ENCODE results near the gene DPP6. TPM values are rescaled to one million over a fixed set of nuclear protein-coding genes. Genes with fewer than 3 reads are reported as not detected.
A peak's percentile ranks its signal among the peaks of the same experiment; 100 is the strongest.

The DPP6 gene
- total and polyA plus RNA-seq, 12 donors = 0.07 to 2.1 (median 0.16) TPM; not detected in 4

DNA sequence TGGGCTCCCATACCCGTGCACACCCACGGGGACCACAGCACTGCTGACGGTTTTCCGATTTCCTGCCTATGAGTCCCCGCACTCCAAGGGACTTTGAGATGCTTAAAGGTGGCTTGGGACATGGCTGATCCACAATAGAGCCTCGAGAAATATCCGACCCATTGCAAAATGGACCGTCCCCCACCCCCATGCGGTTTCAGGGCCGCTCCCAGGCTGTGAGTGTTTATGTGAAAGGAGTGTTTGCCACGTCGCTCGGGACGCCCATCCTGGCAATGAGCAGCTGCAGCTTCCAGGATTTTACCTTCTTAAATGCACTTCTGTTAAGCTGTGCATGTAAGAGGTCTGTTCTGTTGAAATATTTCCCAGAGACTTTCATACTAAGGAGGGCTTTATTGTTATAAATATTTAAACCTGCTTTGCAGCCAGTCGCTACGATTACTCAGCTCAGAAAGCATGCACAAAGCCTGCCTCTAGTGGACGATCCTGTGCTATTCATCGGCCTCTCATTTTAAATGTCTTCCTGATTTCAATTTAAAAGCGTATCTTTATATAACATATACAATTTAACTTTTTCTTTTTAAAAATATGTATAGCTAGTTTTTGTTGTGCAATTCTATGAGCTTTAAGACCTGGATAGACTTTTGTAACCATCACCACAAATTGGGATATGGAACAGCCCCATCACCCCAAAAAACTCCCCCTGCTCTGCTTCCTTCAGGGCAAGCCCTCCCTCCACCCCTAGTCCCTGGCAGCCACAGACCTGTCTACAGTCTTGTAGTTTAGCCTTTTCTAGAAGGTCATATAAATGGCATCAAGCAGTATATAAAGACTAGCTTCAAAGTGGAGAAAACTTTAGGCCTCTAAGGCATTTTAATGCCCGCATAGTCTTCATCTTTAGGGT is 532.4 kb downstream of the DPP6 start:
- peaks cover 0 to 8% (median 0%) of the 10 kb centered on the region in 7 donors for H3K27me3 ChIP-seq
- no peak for ATAC-seq
- H3K27ac ChIP-seq = no peak overlapping the region
- H3K36me3 ChIP-seq = no peaks in the 10 kb centered on the region
- H3K9me3 ChIP-seq = no peaks in the 10 kb centered on the region
- peak in 6 of 9 donors; percentile 14 to 28 (median 18) for TF ChIP-seq CTCF (IDR thresholded peaks at IDR 0.05)
- no peak overlapping the region for H3K4me3 ChIP-seq
- WGBS, 2 donors = 49 to 50% methylated on average over 20 of the region's 20 CpGs
- H3K4me1 ChIP-seq = no peaks in the 10 kb centered on the region
- intact Hi-C loops (cut with DNase I) = no loop called here
- no peak for DNase-seq

DNA sequence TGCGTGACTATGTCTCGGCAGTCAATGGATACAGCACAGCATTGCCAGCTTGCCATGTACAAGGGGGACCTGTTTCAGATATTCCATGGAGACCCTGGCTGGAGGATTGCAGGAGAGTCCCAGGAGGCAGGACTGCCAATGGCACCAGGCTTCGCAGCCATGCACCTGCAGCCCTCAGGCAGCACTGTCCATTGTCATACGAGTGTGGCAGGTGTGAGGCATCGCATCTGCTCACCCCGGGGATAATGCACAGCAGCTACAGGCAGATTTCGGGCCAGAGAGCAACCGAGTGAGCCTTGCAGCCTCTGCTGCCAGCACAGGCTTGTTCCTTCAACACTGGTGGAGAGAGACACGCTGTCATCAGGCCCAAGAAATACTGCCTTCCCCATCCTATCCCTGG is 535.6 kb downstream of the DPP6 start:
- Histone ChIP-seq H3K36me3 (no peaks in the 10 kb centered on the region), H3K27ac (no peak overlapping the region), H3K9me3 (no peaks in the 10 kb centered on the region), H3K4me1 (peaks cover 0 to 12% (median 0%) of the 10 kb centered on the region in 9 donors), H3K27me3 (peaks cover 0 to 8% (median 0%) of the 10 kb centered on the region in 7 donors), H3K4me3 (no peak overlapping the region)
- WGBS, 2 donors = 48 to 70% methylated on average over 9 of the region's 9 CpGs
- intact Hi-C loops (cut with DNase I) = no loop called here
- ATAC-seq (no peak), DNase-seq (no peak)
- no peak for TF ChIP-seq CTCF (IDR thresholded peaks at IDR 0.05)

DNA sequence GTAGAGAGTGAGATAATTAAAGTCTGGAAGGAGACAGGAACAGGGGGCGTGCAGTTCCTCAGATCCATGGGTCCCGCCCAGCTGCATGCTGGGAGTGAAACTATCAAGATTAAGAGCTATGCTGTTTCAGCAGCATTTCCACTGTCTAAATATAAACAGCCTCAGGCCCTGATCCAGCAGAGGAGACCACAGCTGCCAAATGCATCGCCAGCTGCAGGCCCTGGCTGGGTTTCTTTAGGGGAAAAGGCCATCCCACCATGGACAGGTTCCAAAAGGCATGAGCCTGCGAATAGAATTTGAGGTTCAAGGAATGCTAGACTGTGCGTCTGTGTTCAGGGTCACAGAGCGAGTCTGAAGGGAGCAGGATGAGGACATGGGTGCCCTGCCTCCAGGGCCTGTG is 539.3 kb downstream of the DPP6 start:
- no peak overlapping the region for H3K4me3 ChIP-seq
- TF ChIP-seq CTCF (IDR thresholded peaks at IDR 0.05) = no peak
- peaks cover 0 to 12% (median 0%) of the 10 kb centered on the region in 9 donors for H3K4me1 ChIP-seq
- H3K36me3 ChIP-seq = no peaks in the 10 kb centered on the region
- DNase-seq = peak; percentile 14 to 20
- peaks cover 0 to 4% (median 0%) of the 10 kb centered on the region in 7 donors for H3K27me3 ChIP-seq
- H3K27ac ChIP-seq = no peak overlapping the region
- 43 to 51% methylated on average over 6 of the region's 6 CpGs for WGBS, 2 donors
- intact Hi-C loops (cut with DNase I) = no loop called here
- no peaks in the 10 kb centered on the region for H3K9me3 ChIP-seq
- peak; percentile 44 to 80 (median 58) for ATAC-seq

GRCh38 chr7:154592388-154592787 is 540.2 kb downstream of the DPP6 start:
- WGBS, 2 donors = 44% methylated on average over 16 of the region's 16 CpGs
- peaks cover 0 to 4% (median 0%) of the 10 kb centered on the region in 7 donors for H3K27me3 ChIP-seq
- H3K4me3 ChIP-seq = no peak overlapping the region
- DNase-seq (peak in 1 of 2 donors; percentile 7), ATAC-seq (peak in 6 of 8 donors; percentile 33 to 83 (median 59))
- H3K36me3 ChIP-seq = no peaks in the 10 kb centered on the region
- H3K9me3 ChIP-seq = no peaks in the 10 kb centered on the region
- TF ChIP-seq CTCF (IDR thresholded peaks at IDR 0.05) = no peak
- intact Hi-C loops (cut with DNase I) = no loop called here
- H3K27ac ChIP-seq = no peak overlapping the region
- H3K4me1 ChIP-seq = peaks cover 0 to 12% (median 0%) of the 10 kb centered on the region in 9 donors
